ENCODE results near the gene CXCR6.

GRCh38 chr3:45962033-45962432 lies 18.8 kb downstream of the CXCR6 start:
- TF ChIP-seq CTCF (IDR thresholded peaks at IDR 0.05) (no peak), POLR2A (IDR thresholded peaks at IDR 0.05) (no peak)

All from lower leg skin (tissue), 3 donors.